ENCODE measurements around the gene RMND5B. TPM values are rescaled to one million over a fixed set of nuclear protein-coding genes. Genes with fewer than 3 reads are reported as not detected.

Gene RMND5B
- total RNA-seq, 3 donors from 2014 or later (not counting 1 experiment from before 2014, with no cell fraction given), result 9.2 to 12.7 (median 9.5) TPM

DNA sequence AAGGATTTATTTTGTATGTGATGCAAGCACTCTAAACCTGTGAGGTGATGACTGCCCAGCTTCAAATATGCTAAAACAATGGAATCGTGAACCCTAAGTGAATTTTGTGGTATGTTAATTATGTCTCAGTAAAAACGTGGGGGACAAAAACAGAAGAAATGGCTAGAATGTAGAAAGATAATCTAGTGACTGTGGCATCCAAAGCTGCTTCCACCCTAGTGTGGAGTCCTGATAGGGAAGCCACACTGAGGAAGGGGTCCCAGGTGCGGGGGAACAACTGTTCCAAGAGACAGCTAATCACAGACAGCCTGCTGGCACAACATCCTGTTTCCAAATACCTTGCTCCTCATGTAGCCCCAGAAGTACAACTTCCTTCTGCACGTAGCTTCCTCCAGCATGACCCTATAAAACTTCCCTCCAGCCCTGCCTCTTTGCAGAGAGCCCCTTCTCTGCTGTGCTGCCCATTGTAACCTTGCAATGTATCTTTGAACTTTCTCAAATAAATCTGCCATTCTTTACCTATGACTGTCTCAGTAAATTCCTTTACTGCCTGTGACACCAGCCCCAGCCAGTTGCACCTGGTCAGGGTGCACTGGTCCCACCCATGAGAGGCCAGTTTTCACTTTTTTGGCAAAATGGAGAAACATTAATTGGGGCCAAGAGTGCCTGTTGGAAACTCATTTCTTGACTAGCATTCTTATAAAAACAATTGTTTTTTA is 51.5 kb downstream of the RMND5B start:
- no peak for ATAC-seq
- H3K36me3 Mint-ChIP-seq, result no peaks in the 10 kb centered on the region
- H3K4me3 Mint-ChIP-seq, result no peak overlapping the region
- H3K4me1 Mint-ChIP-seq, result no peaks in the 10 kb centered on the region
- intact Hi-C loops (cut with micrococcal nuclease), result no loop called here
- DNase-seq, result no peak
- 16% methylated on average over 4 of the region's 4 CpGs for WGBS (ENCODE audit: insufficient coverage)
- no peaks in the 10 kb centered on the region for H3K4me1 ChIP-seq (ENCODE audit: control insufficient read depth, insufficient read depth, low read length)
- no peaks in the 10 kb centered on the region for H3K36me3 ChIP-seq (ENCODE audit: control insufficient read depth, insufficient read depth, low read length)
- no peak overlapping the region for H3K4me3 ChIP-seq (ENCODE audit: low read length)
- no peaks in the 10 kb centered on the region for H3K9me3 ChIP-seq (ENCODE audit: control insufficient read depth, insufficient read depth, low read length)
- H3K27ac Mint-ChIP-seq, result no peak overlapping the region
- no peak for TF ChIP-seq CTCF (IDR thresholded peaks at IDR 0.05)
- H3K27ac ChIP-seq (ENCODE audit: low read length), result no peak overlapping the region
- no peaks in the 10 kb centered on the region for H3K9me3 Mint-ChIP-seq
- peaks cover 6 to 7% of the 10 kb centered on the region in 2 donors for H3K27me3 Mint-ChIP-seq (ENCODE audit: low read depth in 2 of 2)
- no peaks in the 10 kb centered on the region for H3K27me3 ChIP-seq (ENCODE audit: control insufficient read depth, insufficient read depth, low read length)

- Mint-ChIP-seq H3K4me1 (no peaks in the 10 kb centered on the region), H3K9me3 (no peaks in the 10 kb centered on the region), H3K4me3 (no peak overlapping the region), H3K36me3 (no peaks in the 10 kb centered on the region), H3K27me3 (ENCODE audit: low read depth in 2 of 2) (peaks cover 0 to 7% of the 10 kb centered on the region in 2 donors), H3K27ac (no peak overlapping the region)
- DNase-seq, result no peak
- Histone ChIP-seq H3K9me3 (ENCODE audit: control insufficient read depth, insufficient read depth, low read length) (no peaks in the 10 kb centered on the region), H3K4me1 (ENCODE audit: control insufficient read depth, insufficient read depth, low read length) (no peaks in the 10 kb centered on the region), H3K27ac (ENCODE audit: low read length) (no peak overlapping the region), H3K4me3 (ENCODE audit: low read length) (no peak overlapping the region), H3K36me3 (ENCODE audit: control insufficient read depth, insufficient read depth, low read length) (no peaks in the 10 kb centered on the region), H3K27me3 (ENCODE audit: control insufficient read depth, insufficient read depth, low read length) (no peaks in the 10 kb centered on the region)
- intact Hi-C loops (cut with micrococcal nuclease), result no loop called here
- no peak for TF ChIP-seq CTCF (IDR thresholded peaks at IDR 0.05)
- WGBS (ENCODE audit: insufficient coverage), result 78% methylated on average over 6 of the region's 6 CpGs
- ATAC-seq, result no peak
Measured at GRCh38 chr5:178186427-178186826, 55.6 kb downstream of the RMND5B start.

DNA sequence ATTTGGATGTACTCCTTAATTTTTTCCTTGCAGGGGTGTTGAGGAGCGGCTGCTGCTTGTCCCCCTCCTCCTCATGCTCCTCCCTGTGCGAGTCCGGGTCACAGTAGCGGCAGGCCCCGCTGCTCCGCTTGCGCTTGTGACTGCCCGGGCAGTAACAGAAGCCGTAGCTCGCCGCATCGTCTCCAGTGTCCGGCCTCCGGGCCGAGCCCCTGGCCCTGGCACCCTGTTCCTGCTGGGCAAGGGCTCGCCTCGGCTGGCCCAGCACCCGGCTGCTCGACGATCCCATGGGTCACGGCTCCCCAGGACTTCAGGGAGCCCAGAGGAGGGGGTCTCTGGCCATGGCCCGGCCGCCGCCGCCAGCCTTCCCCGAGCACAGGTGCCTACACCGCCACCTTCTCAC is 56.2 kb downstream of the RMND5B start, which contains the start of gene GMCL2:
GMCL2 (minus strand) TSS at position 358 of the 400 bp plus-strand sequence; CDS start at position 286, 72 bp downstream.
- peaks cover 0 to 7% of the 10 kb centered on the region in 2 donors for H3K27me3 Mint-ChIP-seq (ENCODE audit: low read depth in 2 of 2)
- no peaks in the 10 kb centered on the region for H3K9me3 Mint-ChIP-seq
- no peaks in the 10 kb centered on the region for H3K36me3 ChIP-seq (ENCODE audit: control insufficient read depth, insufficient read depth, low read length)
- WGBS (ENCODE audit: insufficient coverage), result 94% methylated on average over 21 of the region's 27 CpGs
- no peaks in the 10 kb centered on the region for H3K27me3 ChIP-seq (ENCODE audit: control insufficient read depth, insufficient read depth, low read length)
- no peak for ATAC-seq
- TF ChIP-seq CTCF (IDR thresholded peaks at IDR 0.05), result no peak
- H3K27ac ChIP-seq (ENCODE audit: low read length), result no peak within 1 kb of the TSS
- intact Hi-C loops (cut with micrococcal nuclease), result no loop called here
- no peak within 1 kb of the TSS for H3K4me3 ChIP-seq (ENCODE audit: low read length)
- DNase-seq, result no peak
- no peaks in the 10 kb centered on the region for H3K4me1 ChIP-seq (ENCODE audit: control insufficient read depth, insufficient read depth, low read length)
- no peaks in the 10 kb centered on the region for H3K36me3 Mint-ChIP-seq
- no peaks in the 10 kb centered on the region for H3K9me3 ChIP-seq (ENCODE audit: control insufficient read depth, insufficient read depth, low read length)
- H3K4me1 Mint-ChIP-seq, result peaks cover 0 to under 1% of the 10 kb centered on the region in 2 donors
- H3K27ac Mint-ChIP-seq, result no peak within 1 kb of the TSS
- H3K4me3 Mint-ChIP-seq, result no peak within 1 kb of the TSS

DNA sequence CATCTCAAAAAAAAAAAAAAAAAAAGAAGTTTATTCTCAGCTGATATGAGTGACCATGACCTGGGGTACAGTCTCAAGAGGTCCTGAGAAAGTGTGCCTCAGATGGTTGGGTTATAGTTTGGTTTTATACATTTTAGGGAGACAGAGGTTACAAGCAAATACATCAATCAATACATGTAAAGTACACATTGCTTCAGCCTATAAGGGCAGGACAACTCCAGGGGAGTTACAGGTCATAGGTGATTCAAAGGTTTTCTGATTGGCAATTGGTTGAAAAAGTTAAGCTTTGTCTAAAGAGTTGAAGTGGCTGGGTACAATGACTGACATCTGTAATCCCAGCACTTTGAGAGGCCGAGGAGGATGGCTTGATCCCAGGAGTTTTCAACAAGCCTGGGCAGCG is 58.6 kb downstream of the RMND5B start:
- H3K27ac Mint-ChIP-seq, result no peak overlapping the region
- H3K36me3 Mint-ChIP-seq, result no peaks in the 10 kb centered on the region
- H3K9me3 Mint-ChIP-seq, result no peaks in the 10 kb centered on the region
- Histone ChIP-seq H3K27me3 (ENCODE audit: control insufficient read depth, insufficient read depth, low read length) (no peaks in the 10 kb centered on the region), H3K36me3 (ENCODE audit: control insufficient read depth, insufficient read depth, low read length) (no peaks in the 10 kb centered on the region), H3K4me3 (ENCODE audit: low read length) (no peak overlapping the region), H3K4me1 (ENCODE audit: control insufficient read depth, insufficient read depth, low read length) (peaks cover 17% of the 10 kb centered on the region), H3K9me3 (ENCODE audit: control insufficient read depth, insufficient read depth, low read length) (no peaks in the 10 kb centered on the region), H3K27ac (ENCODE audit: low read length) (no peak overlapping the region)
- H3K27me3 Mint-ChIP-seq (ENCODE audit: low read depth in 2 of 2), result peaks cover 0 to 7% of the 10 kb centered on the region in 2 donors
- H3K4me3 Mint-ChIP-seq, result no peak overlapping the region
- peaks cover 16 to 22% of the 10 kb centered on the region in 2 donors for H3K4me1 Mint-ChIP-seq
- no peak for TF ChIP-seq CTCF (IDR thresholded peaks at IDR 0.05)
- WGBS (ENCODE audit: insufficient coverage), result 48% methylated on average over 2 of the region's 2 CpGs
- ATAC-seq (no peak), DNase-seq (no peak)
- intact Hi-C loops (cut with micrococcal nuclease), result no loop called here

Data from natural killer cell (primary cell).